OCI-LY1 (cell line): ENCODE results near the gene NDNF.

Experiments
- H2AFZ ChIP-seq: fragments of 200-600 bp; sonication (generic), shearing (Covaris generic); 2 replicates; pipeline ENCODE4 v1.6.0; 2014; ENCODE audit warnings: antibody characterized with exemption, mild to moderate bottlenecking, low read length
- H3F3A ChIP-seq: fragments of 200-600 bp; sonication (generic), shearing (Covaris generic); 2 replicates; pipeline ENCODE4 v1.6.0; 2014; ENCODE audit warnings: mild to moderate bottlenecking, antibody characterized with exemption, low read length, moderate library complexity; ENCODE audit not compliant: insufficient read depth
- H3K27ac ChIP-seq: fragments of 200-600 bp; sonication (generic); 2 replicates; pipeline ENCODE4 v1.5.1; 2014; ENCODE audit warnings: low read length, mixed run types, mild to moderate bottlenecking, low read depth; ENCODE audit not compliant: poor library complexity, severe bottlenecking
- H3K27me3 ChIP-seq: fragments of 200-600 bp; sonication (generic); 2 replicates; pipeline ENCODE4 v1.6.0; 2014; ENCODE audit warnings: antibody characterized with exemption, mild to moderate bottlenecking, low read length, moderate library complexity; ENCODE audit not compliant: insufficient read depth
- H3K36me3 ChIP-seq: fragments of 200-600 bp; sonication (generic); 2 replicates; pipeline ENCODE4 v1.6.1; 2014; ENCODE audit warnings: mild to moderate bottlenecking, antibody characterized with exemption, low read length, moderate library complexity, mixed read lengths; ENCODE audit not compliant: insufficient read depth
- H3K4me1 ChIP-seq: fragments of 200-600 bp; sonication (generic); 2 replicates; pipeline ENCODE4 v1.5.1; 2014; ENCODE audit warnings: mild to moderate bottlenecking, low read length, moderate library complexity; ENCODE audit not compliant: insufficient read depth, severe bottlenecking
- H3K4me2 ChIP-seq: fragments of 200-600 bp; sonication (generic), shearing (Covaris generic); 2 replicates; pipeline ENCODE4 v1.6.1; 2014; ENCODE audit warnings: low read length
- H3K4me3 ChIP-seq: fragments of 200-600 bp; sonication (generic); 2 replicates; pipeline ENCODE4 v1.5.1; 2014; ENCODE audit warnings: low read length, low read depth, mild to moderate bottlenecking, mixed read lengths; ENCODE audit not compliant: poor library complexity, severe bottlenecking
- H3K79me2 ChIP-seq: fragments of 200-600 bp; shearing (Covaris generic); 2 replicates; pipeline ENCODE4 v1.6.1; 2016; ENCODE audit warnings: mixed run types, low read length, mixed read lengths; ENCODE audit not compliant: insufficient read depth
- H3K9ac ChIP-seq: fragments of 200-600 bp; sonication (generic), shearing (Covaris generic); 2 replicates; pipeline ENCODE4 v1.6.1; 2014; ENCODE audit warnings: mild to moderate bottlenecking, low read length, mixed read lengths
- H3K9me2 ChIP-seq: fragments of 200-600 bp; sonication (generic), shearing (Covaris generic); 2 replicates; pipeline ENCODE4 v1.6.1; 2014; ENCODE audit warnings: low read depth, mild to moderate bottlenecking, low read length, mixed read lengths
- H3K9me3 ChIP-seq: fragments of 200-600 bp; shearing (Covaris generic); 2 replicates; pipeline ENCODE4 v1.6.1; 2014; ENCODE audit warnings: low read length, mixed read lengths
- H4K20me1 ChIP-seq: fragments of 200-600 bp; sonication (generic), shearing (Covaris generic); 2 replicates; pipeline ENCODE4 v1.6.0; 2016; ENCODE audit warnings: mild to moderate bottlenecking, low read length; ENCODE audit not compliant: insufficient read depth
- EZH2 ChIP-seq: fragments of 200-600 bp; sonication (generic), shearing (Covaris generic); IDR thresholded peaks from 2 replicates; pipeline ENCODE4 v1.8.0; 2017; ENCODE audit warnings: borderline replicate concordance, mixed run types, mild to moderate bottlenecking, antibody characterized with exemption, low read length, moderate library complexity, mixed read lengths
- TF ChIP-seq, protein P1 (sequence below): fragments of 200-600 bp; sonication (generic), shearing (Covaris generic); IDR thresholded peaks from 2 replicates; pipeline ENCODE4 v1.5.1; 2017; ENCODE audit warnings: mild to moderate bottlenecking, antibody characterized with exemption, low read length, moderate library complexity, mixed read lengths

NDNF gene, protein sequence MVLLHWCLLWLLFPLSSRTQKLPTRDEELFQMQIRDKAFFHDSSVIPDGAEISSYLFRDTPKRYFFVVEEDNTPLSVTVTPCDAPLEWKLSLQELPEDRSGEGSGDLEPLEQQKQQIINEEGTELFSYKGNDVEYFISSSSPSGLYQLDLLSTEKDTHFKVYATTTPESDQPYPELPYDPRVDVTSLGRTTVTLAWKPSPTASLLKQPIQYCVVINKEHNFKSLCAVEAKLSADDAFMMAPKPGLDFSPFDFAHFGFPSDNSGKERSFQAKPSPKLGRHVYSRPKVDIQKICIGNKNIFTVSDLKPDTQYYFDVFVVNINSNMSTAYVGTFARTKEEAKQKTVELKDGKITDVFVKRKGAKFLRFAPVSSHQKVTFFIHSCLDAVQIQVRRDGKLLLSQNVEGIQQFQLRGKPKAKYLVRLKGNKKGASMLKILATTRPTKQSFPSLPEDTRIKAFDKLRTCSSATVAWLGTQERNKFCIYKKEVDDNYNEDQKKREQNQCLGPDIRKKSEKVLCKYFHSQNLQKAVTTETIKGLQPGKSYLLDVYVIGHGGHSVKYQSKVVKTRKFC

DNA sequence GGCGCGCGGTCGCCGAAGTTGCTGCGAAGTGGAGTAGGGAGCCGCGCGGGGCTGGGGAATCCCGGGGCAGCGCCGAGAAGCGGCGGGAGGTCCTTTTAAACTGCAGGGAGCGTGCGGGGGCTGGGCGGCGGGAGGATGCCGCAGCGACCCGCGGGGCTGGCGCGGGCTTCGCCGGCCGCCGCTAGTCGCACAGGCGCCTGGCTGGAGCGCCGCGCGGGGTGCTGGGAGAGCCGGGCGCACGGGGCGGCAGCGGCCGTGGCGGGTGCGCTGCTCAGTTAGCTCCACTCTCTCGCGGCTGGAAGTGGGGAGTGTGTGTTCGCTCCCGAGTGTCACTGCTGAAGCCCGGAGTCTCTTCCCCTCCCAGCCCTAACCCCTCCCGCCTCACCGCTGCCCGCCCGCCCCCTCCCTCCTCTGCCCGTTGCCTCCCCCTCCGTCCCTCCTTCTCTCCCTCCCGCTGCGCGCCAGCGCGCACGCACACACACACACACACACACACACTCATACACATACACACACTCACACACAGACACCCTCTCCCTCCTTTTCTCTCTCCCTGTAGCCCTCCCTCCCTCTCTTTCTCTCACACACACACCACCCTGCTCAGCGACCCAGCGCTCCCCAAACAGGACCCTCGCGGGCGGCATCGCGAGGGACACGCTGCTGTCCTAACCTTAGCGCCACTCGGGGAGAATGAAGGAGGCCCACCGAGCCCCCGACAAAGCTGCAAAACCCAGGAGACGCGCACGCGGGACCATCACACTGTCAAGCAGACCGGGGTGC is at the start of gene NDNF:
TSS of gene NDNF (minus strand) at position 312 of the 780 bp plus-strand sequence. CDS start 26,698 bp downstream, outside the sequence.
- H4K20me1 ChIP-seq: no peaks in the 10 kb centered on the region
- H3K27ac ChIP-seq: no peak within 1 kb of the TSS
- no peak within 1 kb of the TSS for H2AFZ ChIP-seq
- no peaks in the 10 kb centered on the region for H3K79me2 ChIP-seq
- no peaks in the 10 kb centered on the region for H3K36me3 ChIP-seq
- H3K4me2 ChIP-seq: no peak within 1 kb of the TSS
- H3K9ac ChIP-seq: no peak within 1 kb of the TSS
- no peak for TF ChIP-seq EZH2
- TF ChIP-seq, protein P1, sequence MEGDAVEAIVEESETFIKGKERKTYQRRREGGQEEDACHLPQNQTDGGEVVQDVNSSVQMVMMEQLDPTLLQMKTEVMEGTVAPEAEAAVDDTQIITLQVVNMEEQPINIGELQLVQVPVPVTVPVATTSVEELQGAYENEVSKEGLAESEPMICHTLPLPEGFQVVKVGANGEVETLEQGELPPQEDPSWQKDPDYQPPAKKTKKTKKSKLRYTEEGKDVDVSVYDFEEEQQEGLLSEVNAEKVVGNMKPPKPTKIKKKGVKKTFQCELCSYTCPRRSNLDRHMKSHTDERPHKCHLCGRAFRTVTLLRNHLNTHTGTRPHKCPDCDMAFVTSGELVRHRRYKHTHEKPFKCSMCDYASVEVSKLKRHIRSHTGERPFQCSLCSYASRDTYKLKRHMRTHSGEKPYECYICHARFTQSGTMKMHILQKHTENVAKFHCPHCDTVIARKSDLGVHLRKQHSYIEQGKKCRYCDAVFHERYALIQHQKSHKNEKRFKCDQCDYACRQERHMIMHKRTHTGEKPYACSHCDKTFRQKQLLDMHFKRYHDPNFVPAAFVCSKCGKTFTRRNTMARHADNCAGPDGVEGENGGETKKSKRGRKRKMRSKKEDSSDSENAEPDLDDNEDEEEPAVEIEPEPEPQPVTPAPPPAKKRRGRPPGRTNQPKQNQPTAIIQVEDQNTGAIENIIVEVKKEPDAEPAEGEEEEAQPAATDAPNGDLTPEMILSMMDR: no peak
- no peaks in the 10 kb centered on the region for H3F3A ChIP-seq
- no peaks in the 10 kb centered on the region for H3K4me1 ChIP-seq
- H3K4me3 ChIP-seq: no peak within 1 kb of the TSS
- H3K27me3 ChIP-seq: no peaks in the 10 kb centered on the region
- no peaks in the 10 kb centered on the region for H3K9me2 ChIP-seq
- no peaks in the 10 kb centered on the region for H3K9me3 ChIP-seq

DNA sequence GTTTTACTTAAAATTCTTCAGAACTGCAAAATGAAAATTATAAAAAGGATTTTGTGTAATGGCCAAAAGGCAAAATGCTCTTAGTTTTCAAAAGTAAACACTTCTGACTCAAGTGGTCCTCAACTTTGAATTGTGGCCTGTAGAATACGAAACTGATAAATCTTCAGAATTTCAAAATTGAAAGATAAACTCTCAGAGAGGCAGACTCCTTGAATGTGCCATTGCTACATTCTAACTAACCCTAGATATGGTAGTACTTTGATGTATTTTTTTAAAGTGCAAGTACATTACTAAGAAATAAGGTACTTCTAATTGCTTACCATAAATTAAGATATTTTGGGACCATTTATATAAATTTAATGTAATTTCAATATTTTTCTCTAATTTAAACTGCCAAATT is 47.4 kb upstream of the NDNF start:
- no peaks in the 10 kb centered on the region for H3K9me2 ChIP-seq
- H3K4me1 ChIP-seq: no peaks in the 10 kb centered on the region
- H3K79me2 ChIP-seq: no peaks in the 10 kb centered on the region
- no peak overlapping the region for H3K4me3 ChIP-seq
- no peak overlapping the region for H2AFZ ChIP-seq
- no peaks in the 10 kb centered on the region for H3K27me3 ChIP-seq
- H3K9ac ChIP-seq: no peak overlapping the region
- no peaks in the 10 kb centered on the region for H3K9me3 ChIP-seq
- H4K20me1 ChIP-seq: no peaks in the 10 kb centered on the region
- H3K27ac ChIP-seq: no peak overlapping the region
- H3F3A ChIP-seq: no peaks in the 10 kb centered on the region
- no peaks in the 10 kb centered on the region for H3K36me3 ChIP-seq
- no peak overlapping the region for H3K4me2 ChIP-seq
- TF ChIP-seq, protein P1: no peak
- TF ChIP-seq EZH2: no peak

DNA sequence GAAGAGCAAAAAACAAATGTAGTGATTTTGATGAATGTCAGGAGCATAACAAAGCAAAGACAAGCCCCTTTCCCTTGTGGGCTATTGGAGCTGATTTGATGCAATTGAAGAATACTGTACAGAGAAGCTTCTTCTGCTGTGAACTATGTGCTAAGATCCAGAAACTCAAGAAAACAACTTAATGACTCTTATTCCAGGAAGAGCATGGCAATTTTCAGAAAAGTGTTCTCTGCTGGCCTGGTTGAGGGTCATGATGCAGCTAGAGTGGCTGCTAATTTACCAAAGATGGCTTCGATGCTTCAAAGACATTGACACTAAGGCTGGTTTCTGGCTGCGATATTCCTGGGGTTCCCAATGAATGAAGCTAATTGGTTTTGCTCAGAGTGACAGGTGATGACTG is 46.0 kb upstream of the NDNF start:
- Histone ChIP-seq H3K79me2 (no peaks in the 10 kb centered on the region), H3K9me3 (no peaks in the 10 kb centered on the region), H2AFZ (no peak overlapping the region), H3K9me2 (no peaks in the 10 kb centered on the region), H3K9ac (no peak overlapping the region), H3K27ac (no peak overlapping the region), H3F3A (no peaks in the 10 kb centered on the region), H3K4me3 (no peak overlapping the region), H3K4me1 (no peaks in the 10 kb centered on the region), H3K36me3 (no peaks in the 10 kb centered on the region), H3K4me2 (no peak overlapping the region), H3K27me3 (no peaks in the 10 kb centered on the region), H4K20me1 (no peaks in the 10 kb centered on the region)
- TF ChIP-seq EZH2: no peak
- TF ChIP-seq, protein P1: no peak
